Panc1 (cell line): Measurements from ENCODE around the gene ERRFI1.

Experiments used
- POLR2AphosphoS5 ChIP-seq: IDR thresholded peaks from 2 replicates; pipeline ENCODE4 v1.6.1; 2012; ENCODE audit warnings: mild to moderate bottlenecking, low read depth, low read length, moderate library complexity
- TF ChIP-seq, protein P1 (sequence below): fragments of 450-650 bp; IDR thresholded peaks from 2 replicates; pipeline ENCODE4 v1.5.1; 2017; ENCODE audit warnings: mild to moderate bottlenecking

DNA sequence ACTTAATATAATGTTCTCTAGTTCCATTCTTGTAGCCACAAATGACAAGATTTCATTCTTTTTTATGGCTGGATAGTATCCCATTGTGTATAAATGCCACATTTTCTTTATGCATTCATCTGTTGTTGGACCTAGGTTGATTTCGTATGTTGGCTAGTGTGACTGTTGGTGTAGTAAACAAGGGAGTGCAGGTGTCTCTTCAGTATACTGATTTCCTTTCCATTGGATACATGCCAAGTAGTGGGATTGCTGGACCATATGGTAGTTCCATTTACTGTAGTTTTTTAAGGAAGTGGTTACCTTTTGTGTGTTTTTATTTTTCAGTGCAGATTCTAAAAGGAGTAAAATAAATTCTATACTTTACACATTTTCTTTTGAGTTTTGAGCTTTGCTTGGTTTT, 58.9 kb downstream of the ERRFI1 start:
- TF ChIP-seq, protein P1, sequence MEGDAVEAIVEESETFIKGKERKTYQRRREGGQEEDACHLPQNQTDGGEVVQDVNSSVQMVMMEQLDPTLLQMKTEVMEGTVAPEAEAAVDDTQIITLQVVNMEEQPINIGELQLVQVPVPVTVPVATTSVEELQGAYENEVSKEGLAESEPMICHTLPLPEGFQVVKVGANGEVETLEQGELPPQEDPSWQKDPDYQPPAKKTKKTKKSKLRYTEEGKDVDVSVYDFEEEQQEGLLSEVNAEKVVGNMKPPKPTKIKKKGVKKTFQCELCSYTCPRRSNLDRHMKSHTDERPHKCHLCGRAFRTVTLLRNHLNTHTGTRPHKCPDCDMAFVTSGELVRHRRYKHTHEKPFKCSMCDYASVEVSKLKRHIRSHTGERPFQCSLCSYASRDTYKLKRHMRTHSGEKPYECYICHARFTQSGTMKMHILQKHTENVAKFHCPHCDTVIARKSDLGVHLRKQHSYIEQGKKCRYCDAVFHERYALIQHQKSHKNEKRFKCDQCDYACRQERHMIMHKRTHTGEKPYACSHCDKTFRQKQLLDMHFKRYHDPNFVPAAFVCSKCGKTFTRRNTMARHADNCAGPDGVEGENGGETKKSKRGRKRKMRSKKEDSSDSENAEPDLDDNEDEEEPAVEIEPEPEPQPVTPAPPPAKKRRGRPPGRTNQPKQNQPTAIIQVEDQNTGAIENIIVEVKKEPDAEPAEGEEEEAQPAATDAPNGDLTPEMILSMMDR, result no peak
- TF ChIP-seq POLR2AphosphoS5, result no peak
